IPS DF 6.9 (cell line): ENCODE measurements around the gene WWOX.

Experiments
- DNase-seq: peaks from one replicate; pipeline ENCODE4 v3.0.0-alpha.2; 2013; ENCODE audit warnings: low read depth, low spot score
- H3K27ac ChIP-seq: one replicate; pipeline ENCODE4 v1.5.1; 2013; ENCODE audit warnings: low read length, control low read depth
- H3K27me3 ChIP-seq: 2 replicates; pipeline ENCODE4 v1.6.1; 2013; ENCODE audit warnings: mild to moderate bottlenecking, low read length; ENCODE audit not compliant: control insufficient read depth, insufficient read depth
- H3K36me3 ChIP-seq: 2 replicates; pipeline ENCODE4 v1.6.1; 2013; ENCODE audit warnings: low read length; ENCODE audit not compliant: control insufficient read depth, insufficient read depth
- H3K4me1 ChIP-seq: 2 replicates; pipeline ENCODE4 v1.6.1; 2013; ENCODE audit warnings: low read length; ENCODE audit not compliant: control insufficient read depth, insufficient read depth
- H3K4me3 ChIP-seq: 2 replicates; pipeline ENCODE4 v1.5.1; 2013; ENCODE audit warnings: mild to moderate bottlenecking, low read length
- H3K9me3 ChIP-seq: 2 replicates; pipeline ENCODE4 v1.6.1; 2013; ENCODE audit warnings: low read length, inconsistent platforms; ENCODE audit not compliant: control insufficient read depth, insufficient read depth
- WGBS: extraction: QIAGEN DNeasy Blood & Tissue Kit; methylation state at CpG from one replicate; pipeline ENCODE4 v1.1.7; 2013; ENCODE audit warnings: mixed read lengths, missing lambda C conversion rate; ENCODE audit not compliant: insufficient read length, insufficient coverage; 5-methylcytosine and 5-hydroxymethylcytosine counted together

Gene WWOX

DNA sequence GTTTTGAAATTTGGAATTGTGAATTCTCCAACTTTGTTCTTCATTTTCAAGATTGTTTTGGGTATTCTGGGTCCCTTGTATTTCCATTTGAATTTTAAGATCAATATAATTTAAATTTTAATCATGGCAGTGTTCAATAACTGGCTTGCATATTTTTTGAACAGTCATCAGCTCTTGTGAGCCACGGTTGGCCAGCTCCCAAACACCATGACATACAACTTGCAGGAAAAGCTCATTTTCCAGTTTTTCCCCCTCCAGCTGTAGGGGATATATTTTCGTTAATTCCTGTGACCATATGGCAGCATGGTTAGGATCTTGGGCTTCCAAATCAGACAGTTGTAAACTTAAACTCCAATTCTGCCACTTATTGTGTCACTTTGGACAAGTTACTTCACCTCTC lies 690.1 kb downstream of the WWOX start:
- no CpG with 5 or more reads among the region's 2 CpGs for WGBS
- Histone ChIP-seq H3K27me3 (no peaks in the 10 kb centered on the region), H3K4me3 (no peak overlapping the region), H3K36me3 (no peaks in the 10 kb centered on the region), H3K27ac (no peak overlapping the region), H3K9me3 (no peaks in the 10 kb centered on the region), H3K4me1 (no peaks in the 10 kb centered on the region)
- DNase-seq = no peak

- Histone ChIP-seq H3K4me1 (no peaks in the 10 kb centered on the region), H3K9me3 (no peaks in the 10 kb centered on the region), H3K27me3 (no peaks in the 10 kb centered on the region), H3K27ac (no peak overlapping the region), H3K4me3 (no peak overlapping the region), H3K36me3 (no peaks in the 10 kb centered on the region)
- no CpG with 5 or more reads among the region's 8 CpGs for WGBS
- DNase-seq = no peak
Measured at GRCh38 chr16:78791011-78791410, 691.6 kb downstream of the WWOX start.

GRCh38 chr16:78791926-78792325 lies 692.5 kb downstream of the WWOX start:
- no peaks in the 10 kb centered on the region for H3K27me3 ChIP-seq
- no peak overlapping the region for H3K27ac ChIP-seq
- no peaks in the 10 kb centered on the region for H3K4me1 ChIP-seq
- no peak for DNase-seq
- H3K4me3 ChIP-seq = no peak overlapping the region
- no peaks in the 10 kb centered on the region for H3K36me3 ChIP-seq
- no CpG with 5 or more reads among the region's 7 CpGs for WGBS
- H3K9me3 ChIP-seq = no peaks in the 10 kb centered on the region

GRCh38 chr16:78792952-78793351 lies 693.5 kb downstream of the WWOX start:
- no peaks in the 10 kb centered on the region for H3K27me3 ChIP-seq
- no peak for DNase-seq
- no peaks in the 10 kb centered on the region for H3K9me3 ChIP-seq
- no peaks in the 10 kb centered on the region for H3K36me3 ChIP-seq
- no peaks in the 10 kb centered on the region for H3K4me1 ChIP-seq
- no peak overlapping the region for H3K27ac ChIP-seq
- no CpG with 5 or more reads among the region's 5 CpGs for WGBS
- no peak overlapping the region for H3K4me3 ChIP-seq

GRCh38 chr16:78794581-78795250 lies 695.3 kb downstream of the WWOX start:
- Histone ChIP-seq H3K4me1 (no peaks in the 10 kb centered on the region), H3K36me3 (no peaks in the 10 kb centered on the region), H3K4me3 (no peak overlapping the region), H3K27me3 (no peaks in the 10 kb centered on the region), H3K27ac (no peak overlapping the region), H3K9me3 (no peaks in the 10 kb centered on the region)
- no CpG with 5 or more reads among the region's 6 CpGs for WGBS
- DNase-seq = no peak

GRCh38 chr16:78795433-78795832 lies 696.0 kb downstream of the WWOX start:
- WGBS = no CpG with 5 or more reads among the region's 1 CpG
- no peaks in the 10 kb centered on the region for H3K27me3 ChIP-seq
- no peak overlapping the region for H3K27ac ChIP-seq
- H3K4me3 ChIP-seq = no peak overlapping the region
- no peaks in the 10 kb centered on the region for H3K9me3 ChIP-seq
- H3K36me3 ChIP-seq = no peaks in the 10 kb centered on the region
- no peaks in the 10 kb centered on the region for H3K4me1 ChIP-seq
- no peak for DNase-seq

DNA sequence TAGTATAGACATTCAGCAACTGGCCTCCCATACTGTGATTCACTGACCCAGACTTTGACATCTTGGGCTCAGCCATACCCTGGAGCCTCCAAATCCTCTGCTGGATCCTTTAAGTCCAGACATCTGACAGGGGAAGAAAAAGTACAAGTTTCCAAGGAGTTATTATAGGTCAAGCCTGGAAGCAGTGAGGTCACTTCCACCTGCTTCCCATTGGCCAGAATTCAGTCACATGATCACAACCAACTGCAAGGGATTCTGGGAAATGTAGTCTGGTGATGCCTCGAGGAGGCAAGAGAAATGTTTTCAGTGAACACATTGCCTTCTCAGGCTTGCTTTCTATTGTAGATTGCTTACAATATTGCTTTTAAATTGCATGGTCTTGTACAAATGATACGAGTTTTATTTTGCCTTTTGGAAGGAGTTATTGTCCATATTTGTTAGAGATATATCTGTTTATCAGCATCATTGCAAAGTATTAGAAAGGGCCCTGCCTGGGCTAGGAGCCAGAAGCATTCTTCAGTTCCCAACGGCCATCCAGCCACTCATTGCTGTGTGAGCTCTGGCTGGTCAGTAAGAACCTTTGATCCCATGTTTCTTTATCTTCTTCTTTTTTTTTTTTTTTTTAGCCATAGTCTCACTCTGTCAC lies 696.9 kb downstream of the WWOX start:
- no peaks in the 10 kb centered on the region for H3K27me3 ChIP-seq
- peak; percentile 79 for DNase-seq
- H3K27ac ChIP-seq = no peak overlapping the region
- no peak overlapping the region for H3K4me3 ChIP-seq
- H3K36me3 ChIP-seq = no peaks in the 10 kb centered on the region
- H3K9me3 ChIP-seq = no peaks in the 10 kb centered on the region
- H3K4me1 ChIP-seq = no peaks in the 10 kb centered on the region
- no CpG with 5 or more reads among the region's 3 CpGs for WGBS

GRCh38 chr16:78799429-78799828 lies 700.0 kb downstream of the WWOX start:
- no peak overlapping the region for H3K27ac ChIP-seq
- no peaks in the 10 kb centered on the region for H3K4me1 ChIP-seq
- no peaks in the 10 kb centered on the region for H3K27me3 ChIP-seq
- H3K9me3 ChIP-seq = no peaks in the 10 kb centered on the region
- H3K4me3 ChIP-seq = no peak overlapping the region
- no peaks in the 10 kb centered on the region for H3K36me3 ChIP-seq
- no peak for DNase-seq
- WGBS = no CpG with 5 or more reads among the region's 5 CpGs

GRCh38 chr16:78800523-78800922 lies 701.1 kb downstream of the WWOX start:
- Histone ChIP-seq H3K9me3 (no peaks in the 10 kb centered on the region), H3K36me3 (no peaks in the 10 kb centered on the region), H3K27me3 (no peaks in the 10 kb centered on the region), H3K4me3 (no peak overlapping the region), H3K4me1 (no peaks in the 10 kb centered on the region), H3K27ac (no peak overlapping the region)
- WGBS = no CpG with 5 or more reads among the region's 3 CpGs
- DNase-seq = no peak

DNA sequence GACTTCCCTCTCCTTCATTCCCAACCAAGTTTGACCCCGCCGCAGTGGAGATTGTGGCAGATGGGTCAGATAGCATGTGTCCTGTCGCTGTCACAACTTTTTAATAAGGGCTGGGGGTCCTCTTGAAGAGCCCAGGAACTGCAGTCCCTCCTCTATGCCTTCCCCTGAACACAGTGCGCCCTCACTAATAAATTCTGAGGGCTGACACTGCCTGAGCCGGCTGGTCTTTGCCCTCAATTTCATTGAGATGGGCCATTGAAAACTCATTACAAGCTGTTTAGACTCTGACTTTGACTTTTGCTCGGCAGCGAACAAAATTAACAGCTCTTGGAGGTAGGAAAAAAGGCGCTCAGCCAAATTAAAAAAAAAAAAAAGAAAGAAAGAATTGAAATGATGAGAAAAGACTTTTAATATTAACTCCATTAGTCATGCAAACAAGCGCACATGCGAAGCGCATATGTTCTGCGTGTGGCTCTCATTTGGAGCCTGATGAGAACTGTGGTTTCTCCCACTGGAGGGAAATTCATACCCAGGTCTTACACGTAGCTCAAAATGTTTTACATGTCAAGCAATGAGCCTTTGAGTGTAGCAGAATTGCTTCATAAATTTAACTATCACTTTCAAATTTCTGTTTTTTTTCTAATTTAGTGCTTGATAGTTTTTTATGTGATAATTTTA lies 704.7 kb downstream of the WWOX start:
- Histone ChIP-seq H3K27me3 (no peaks in the 10 kb centered on the region), H3K36me3 (no peaks in the 10 kb centered on the region), H3K9me3 (no peaks in the 10 kb centered on the region), H3K4me3 (no peak overlapping the region), H3K4me1 (no peaks in the 10 kb centered on the region), H3K27ac (no peak overlapping the region)
- no CpG with 5 or more reads among the region's 13 CpGs for WGBS
- DNase-seq = no peak
